Measurements from ENCODE around the gene CYB5A. TPM values are rescaled to one million over a fixed set of nuclear protein-coding genes. Genes with fewer than 3 reads are reported as not detected.

The CYB5A gene
- total and polyA plus RNA-seq, 9 of the 15 experiments (the other 6 are each of a cell fraction or from before 2014, with no cell fraction given), result 11.9 to 22.6 (median 14.1) TPM

GRCh38 chr18:74230922-74231714, 60.6 kb downstream of the CYB5A start (continued):
- TF ChIP-seq SMARCC2 (IDR thresholded peaks at IDR 0.05; ENCODE audit: low read depth) (no peak), ILF3 (IDR thresholded peaks at IDR 0.05; ENCODE audit: borderline replicate concordance) (no peak), SRSF3 (IDR thresholded peaks at IDR 0.05; ENCODE audit: insufficient read depth, low read length) (no peak), ZNF277 (CRISPR knock-in tag; IDR thresholded peaks at IDR 0.05; ENCODE audit: borderline replicate concordance) (no peak), MXD1 (CRISPR knock-in tag; IDR thresholded peaks at IDR 0.05; ENCODE audit: borderline replicate concordance, poor library complexity, severe bottlenecking) (no peak), E2F8 (IDR thresholded peaks at IDR 0.05; ENCODE audit: low read depth, partially characterized antibody) (no peak), ZNF316 (IDR thresholded peaks at IDR 0.05) (0 out of 2 replicates have a peak, but pooled peaks have one; percentile 18), POLR3A (IDR thresholded peaks at IDR 0.05; ENCODE audit: borderline replicate concordance, extremely low read depth, insufficient read depth, insufficient read length) (no peak), ZNF121 (CRISPR knock-in tag; conservative IDR thresholded peaks at IDR 0.05) (peak; percentile 64; the same call in 1 of the 2 replicates), NELFE (IDR thresholded peaks at IDR 0.05; ENCODE audit: insufficient read depth, insufficient read length) (no peak)
